ENCODE results near the gene PTPN22. TPM values are rescaled to one million over a fixed set of nuclear protein-coding genes. Genes with fewer than 3 reads are reported as not detected.
"Not testable (repeated sequence)": the region's sequence is repeated elsewhere in the genome, so short reads cannot be mapped to it uniquely, and the experiment has no call there.

PTPN22 gene
- total RNA-seq, 2 experiments from 2014 or later = 54.0 to 56.0 TPM

DNA sequence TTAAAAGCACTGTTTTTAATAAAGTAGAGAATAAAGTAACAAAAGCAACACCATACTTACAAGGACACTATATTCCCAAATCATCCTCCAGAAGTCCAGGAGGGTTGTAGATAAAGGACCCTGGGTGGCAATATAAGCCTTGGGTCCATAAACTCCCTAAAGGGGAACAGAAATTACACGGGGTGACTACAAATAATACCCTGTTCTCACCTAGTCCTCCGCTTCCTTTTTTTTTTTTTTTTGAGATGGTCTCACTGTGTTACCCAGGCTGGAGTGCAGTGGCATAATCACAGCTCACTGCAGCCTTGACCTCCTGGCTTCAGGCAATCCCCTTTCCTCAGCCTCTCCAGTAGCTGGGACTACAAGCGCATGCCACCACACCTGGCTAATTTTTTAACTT is 13.1 kb downstream of the PTPN22 start:
- peaks cover 54% of the 10 kb centered on the region for H3K36me3 Mint-ChIP-seq (ENCODE audit: low read depth)
- ATAC-seq = no peak
- intact Hi-C loops (cut with micrococcal nuclease) = no loop called here
- no peaks in the 10 kb centered on the region for H3K27me3 Mint-ChIP-seq
- POLR2A ChIA-PET = interaction anchor here (0.9 to 1.2 kb wide), 2 partner anchors 10 to 12 kb away, joined by 3 to 4 read pairs; no protein-coding TSS in a partner anchor
- DNase-seq = no peak
- H3K4me1 Mint-ChIP-seq (ENCODE audit: low read depth) = peaks cover 43% of the 10 kb centered on the region
- no peak overlapping the region for H3K4me3 Mint-ChIP-seq
- CTCF ChIA-PET = interaction anchor here (3.7 kb wide), 1 partner anchor 22 kb away, joined by 16 read pairs; no protein-coding TSS in a partner anchor
- no peak overlapping the region for H3K27ac Mint-ChIP-seq
- TF ChIP-seq, protein P1, sequence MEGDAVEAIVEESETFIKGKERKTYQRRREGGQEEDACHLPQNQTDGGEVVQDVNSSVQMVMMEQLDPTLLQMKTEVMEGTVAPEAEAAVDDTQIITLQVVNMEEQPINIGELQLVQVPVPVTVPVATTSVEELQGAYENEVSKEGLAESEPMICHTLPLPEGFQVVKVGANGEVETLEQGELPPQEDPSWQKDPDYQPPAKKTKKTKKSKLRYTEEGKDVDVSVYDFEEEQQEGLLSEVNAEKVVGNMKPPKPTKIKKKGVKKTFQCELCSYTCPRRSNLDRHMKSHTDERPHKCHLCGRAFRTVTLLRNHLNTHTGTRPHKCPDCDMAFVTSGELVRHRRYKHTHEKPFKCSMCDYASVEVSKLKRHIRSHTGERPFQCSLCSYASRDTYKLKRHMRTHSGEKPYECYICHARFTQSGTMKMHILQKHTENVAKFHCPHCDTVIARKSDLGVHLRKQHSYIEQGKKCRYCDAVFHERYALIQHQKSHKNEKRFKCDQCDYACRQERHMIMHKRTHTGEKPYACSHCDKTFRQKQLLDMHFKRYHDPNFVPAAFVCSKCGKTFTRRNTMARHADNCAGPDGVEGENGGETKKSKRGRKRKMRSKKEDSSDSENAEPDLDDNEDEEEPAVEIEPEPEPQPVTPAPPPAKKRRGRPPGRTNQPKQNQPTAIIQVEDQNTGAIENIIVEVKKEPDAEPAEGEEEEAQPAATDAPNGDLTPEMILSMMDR (IDR thresholded peaks at IDR 0.05) = no peak
- H3K9me3 Mint-ChIP-seq = no peaks in the 10 kb centered on the region

DNA sequence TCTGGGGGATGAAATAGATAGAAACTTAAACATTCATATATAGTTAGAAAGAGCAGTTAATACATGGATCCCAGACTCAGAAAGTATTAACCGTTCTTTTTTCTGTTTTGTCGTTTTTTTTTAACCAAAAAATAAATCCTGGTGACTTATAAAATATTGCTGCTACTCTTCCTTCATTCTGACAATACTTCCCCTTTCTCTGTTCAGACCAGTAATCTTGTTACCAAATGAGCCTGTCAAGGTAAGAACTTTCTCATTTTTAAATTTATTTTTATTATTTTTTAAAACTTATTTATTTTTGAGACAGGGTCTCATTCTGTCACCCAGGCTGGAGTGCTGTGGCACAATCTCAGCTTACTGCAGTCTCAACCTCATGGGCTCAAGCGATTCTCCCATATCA is 13.7 kb downstream of the PTPN22 start:
- ATAC-seq (no peak), DNase-seq (no peak)
- intact Hi-C loops (cut with micrococcal nuclease) = no loop called here
- Mint-ChIP-seq H3K27me3 (no peaks in the 10 kb centered on the region), H3K36me3 (ENCODE audit: low read depth) (peaks cover 48% of the 10 kb centered on the region), H3K9me3 (no peaks in the 10 kb centered on the region), H3K4me1 (ENCODE audit: low read depth) (peaks cover 39% of the 10 kb centered on the region), H3K27ac (no peak overlapping the region), H3K4me3 (no peak overlapping the region)
- ChIA-PET CTCF (interaction anchor here (0.8 to 3.7 kb wide), 2 partner anchors 22 to 35 kb away, joined by 3 to 16 read pairs; no protein-coding TSS in a partner anchor), POLR2A (interaction anchor here (1.2 kb wide), 1 partner anchor 9 kb away, joined by 3 read pairs; no protein-coding TSS in a partner anchor)
- TF ChIP-seq, protein P1 (IDR thresholded peaks at IDR 0.05) = no peak

DNA sequence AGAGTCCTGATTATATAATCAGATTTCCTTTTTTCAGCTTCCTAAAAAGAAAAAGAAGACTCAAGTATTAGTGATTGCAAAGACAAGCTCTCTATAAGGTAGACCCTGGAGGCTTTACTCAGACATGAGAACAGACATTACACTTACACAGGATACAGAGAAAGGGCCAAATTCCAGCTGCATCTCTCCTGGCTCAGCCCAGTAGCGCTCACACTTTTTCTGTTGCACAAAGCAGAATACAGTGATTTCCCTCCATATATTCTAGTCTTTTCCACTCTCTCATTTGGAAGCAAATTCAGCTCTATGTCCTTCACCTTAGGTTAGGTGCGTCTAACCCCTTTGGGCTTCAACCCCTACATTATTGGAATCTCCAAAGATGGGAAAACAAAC is 15.1 kb downstream of the PTPN22 start:
- POLR2A ChIA-PET = interaction anchor here (0.7 to 1.8 kb wide), 5 partner anchors 9 to 79 kb away, joined by 3 to 6 read pairs (median 4); no protein-coding TSS in a partner anchor
- Mint-ChIP-seq H3K27ac (no peak overlapping the region), H3K9me3 (no peaks in the 10 kb centered on the region), H3K4me1 (ENCODE audit: low read depth) (peaks cover 32% of the 10 kb centered on the region), H3K4me3 (no peak overlapping the region), H3K27me3 (no peaks in the 10 kb centered on the region), H3K36me3 (ENCODE audit: low read depth) (peaks cover 48% of the 10 kb centered on the region)
- intact Hi-C loops (cut with micrococcal nuclease) = no loop called here
- CTCF ChIA-PET = interaction anchor here (1.2 to 1.8 kb wide), 2 partner anchors 12 to 21 kb away, joined by 5 to 6 read pairs; no protein-coding TSS in a partner anchor
- TF ChIP-seq, protein P1 (IDR thresholded peaks at IDR 0.05) = no peak
- ATAC-seq = no peak
- DNase-seq = no peak

DNA sequence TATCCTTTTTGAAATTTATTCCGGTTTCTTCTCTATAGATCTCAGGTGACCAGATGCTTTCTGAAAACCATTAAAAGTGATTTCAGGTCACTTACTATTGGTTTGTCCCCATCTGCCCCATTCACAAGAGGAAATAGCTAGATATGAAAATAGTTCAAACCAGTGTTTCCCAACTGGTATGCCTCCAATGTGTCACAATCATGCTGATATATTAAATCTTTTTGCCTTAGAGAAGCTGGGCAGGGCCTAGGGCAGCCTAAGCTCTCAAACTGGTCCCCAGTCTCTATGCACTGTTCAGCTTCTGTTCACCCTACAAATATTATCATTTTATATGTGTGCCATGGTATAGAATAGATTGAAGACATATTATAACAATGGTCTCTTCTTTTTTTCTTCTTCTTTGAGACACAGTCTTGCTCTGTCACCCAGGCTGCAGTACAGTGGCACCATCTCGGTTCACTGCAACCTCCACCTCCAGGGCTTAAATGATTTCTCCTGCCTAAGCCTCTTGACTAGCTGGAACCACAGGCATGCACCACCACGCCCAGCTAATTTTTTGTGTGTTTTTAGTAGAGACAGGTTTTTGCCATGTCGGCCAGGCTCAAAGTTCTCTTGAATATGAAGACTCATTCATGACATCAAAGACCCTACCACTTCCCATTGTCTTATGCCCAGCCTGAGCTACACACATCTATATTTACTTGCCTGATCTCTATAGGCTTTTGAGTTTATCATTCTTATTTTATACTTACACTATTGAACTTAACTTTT is 15.7 kb downstream of the PTPN22 start:
- TF ChIP-seq, protein P1 (IDR thresholded peaks at IDR 0.05) = no peak
- Mint-ChIP-seq H3K27me3 (no peaks in the 10 kb centered on the region), H3K36me3 (ENCODE audit: low read depth) (peaks cover 46% of the 10 kb centered on the region), H3K9me3 (no peaks in the 10 kb centered on the region), H3K27ac (no peak overlapping the region), H3K4me3 (no peak overlapping the region), H3K4me1 (ENCODE audit: low read depth) (peaks cover 33% of the 10 kb centered on the region)
- ChIA-PET CTCF (interaction anchor here (1.2 to 1.8 kb wide), 2 partner anchors 12 to 21 kb away, joined by 5 to 6 read pairs; no protein-coding TSS in a partner anchor), POLR2A (interaction anchor here (0.7 to 1.8 kb wide), 6 partner anchors 9 to 79 kb away, joined by 3 to 6 read pairs (median 4); no protein-coding TSS in a partner anchor)
- DNase-seq = no peak
- intact Hi-C loops (cut with micrococcal nuclease) = no loop called here
- ATAC-seq = no peak

DNA sequence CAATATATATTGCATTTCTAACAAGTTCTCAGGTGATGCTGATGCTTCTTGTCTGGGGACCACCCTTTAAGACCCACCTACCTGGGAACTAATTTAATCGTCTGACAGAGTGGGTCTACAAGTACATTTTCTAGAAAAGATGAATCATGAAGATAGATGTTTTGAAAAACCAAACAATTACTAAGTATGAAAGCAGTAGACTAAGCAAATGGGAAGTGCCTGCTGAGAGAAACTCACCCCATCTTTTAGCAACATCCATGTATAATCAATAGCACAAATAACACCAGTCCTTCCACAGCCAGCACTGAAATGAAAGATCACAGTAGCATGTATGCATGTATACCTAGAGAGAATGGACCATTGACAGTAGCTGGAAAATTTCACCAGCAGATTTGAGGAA is 17.3 kb downstream of the PTPN22 start:
- Mint-ChIP-seq H3K27me3 (no peaks in the 10 kb centered on the region), H3K27ac (peak overlapping the region; percentile 47), H3K4me1 (ENCODE audit: low read depth) (peaks cover 30% of the 10 kb centered on the region), H3K9me3 (no peaks in the 10 kb centered on the region), H3K4me3 (no peak overlapping the region), H3K36me3 (ENCODE audit: low read depth) (peaks cover 49% of the 10 kb centered on the region)
- ChIA-PET CTCF (interaction anchor here (0.5 kb wide), 1 partner anchor 698 kb away, joined by 3 read pairs; no protein-coding TSS in a partner anchor), POLR2A (no interaction called here)
- intact Hi-C loops (cut with micrococcal nuclease) = no loop called here
- no peak for ATAC-seq
- TF ChIP-seq, protein P1 (IDR thresholded peaks at IDR 0.05) = no peak
- no peak for DNase-seq

DNA sequence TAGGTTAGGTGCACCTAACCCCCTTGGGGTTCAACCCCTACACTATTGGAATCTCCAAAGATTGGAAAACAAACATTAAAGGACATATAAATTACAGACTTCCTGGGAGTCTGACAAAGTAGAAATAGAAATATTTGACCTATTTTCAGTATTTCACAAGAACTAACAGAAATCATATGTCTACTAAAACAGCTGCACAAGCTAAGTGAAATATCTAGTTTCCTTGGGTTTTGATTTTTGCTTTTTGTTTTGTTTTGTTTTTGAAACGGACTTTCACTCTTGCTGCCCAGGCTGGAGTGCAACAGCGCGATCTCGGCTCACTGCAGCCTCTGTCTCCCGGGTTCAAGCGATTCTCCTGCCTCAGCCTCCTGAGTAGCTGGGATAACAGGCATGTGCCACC is 18.8 kb downstream of the PTPN22 start:
- H3K27ac Mint-ChIP-seq; DNase-seq; H3K4me3 Mint-ChIP-seq; CTCF ChIA-PET; H3K9me3 Mint-ChIP-seq; intact Hi-C loops (cut with micrococcal nuclease); ATAC-seq; H3K27me3 Mint-ChIP-seq: not testable (repeated sequence)
- peaks cover 25% of the 10 kb centered on the region for H3K4me1 Mint-ChIP-seq (ENCODE audit: low read depth)
- peaks cover 52% of the 10 kb centered on the region for H3K36me3 Mint-ChIP-seq (ENCODE audit: low read depth)
- POLR2A ChIA-PET = interaction anchor here (1.1 kb wide), 1 partner anchor 51 kb away, joined by 3 read pairs; no protein-coding TSS in a partner anchor
